ENCODE measurements around the gene RPS29. TPM values are rescaled to one million over a fixed set of nuclear protein-coding genes. Genes with fewer than 3 reads are reported as not detected.

Gene RPS29
- total and polyA plus RNA-seq, 9 of the 15 experiments (the other 6 are each of a cell fraction or from before 2014, with no cell fraction given): 1,545 to 5,012 (median 2,448) TPM

GRCh38 chr14:49594347-49595091, 8.3 kb upstream of the RPS29 start (continued):
- TF ChIP-seq, protein P1, sequence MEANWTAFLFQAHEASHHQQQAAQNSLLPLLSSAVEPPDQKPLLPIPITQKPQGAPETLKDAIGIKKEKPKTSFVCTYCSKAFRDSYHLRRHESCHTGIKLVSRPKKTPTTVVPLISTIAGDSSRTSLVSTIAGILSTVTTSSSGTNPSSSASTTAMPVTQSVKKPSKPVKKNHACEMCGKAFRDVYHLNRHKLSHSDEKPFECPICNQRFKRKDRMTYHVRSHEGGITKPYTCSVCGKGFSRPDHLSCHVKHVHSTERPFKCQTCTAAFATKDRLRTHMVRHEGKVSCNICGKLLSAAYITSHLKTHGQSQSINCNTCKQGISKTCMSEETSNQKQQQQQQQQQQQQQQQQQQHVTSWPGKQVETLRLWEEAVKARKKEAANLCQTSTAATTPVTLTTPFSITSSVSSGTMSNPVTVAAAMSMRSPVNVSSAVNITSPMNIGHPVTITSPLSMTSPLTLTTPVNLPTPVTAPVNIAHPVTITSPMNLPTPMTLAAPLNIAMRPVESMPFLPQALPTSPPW (CRISPR knock-in tag; IDR thresholded peaks at IDR 0.05): no peak
- TF ChIP-seq ZNF431 (CRISPR knock-in tag; IDR thresholded peaks at IDR 0.05): no peak
- TF ChIP-seq ZBTB34 (CRISPR knock-in tag; IDR thresholded peaks at IDR 0.05): no peak
- no peak for TF ChIP-seq TEAD1 (CRISPR knock-in tag; IDR thresholded peaks at IDR 0.05)
- TF ChIP-seq JUND (IDR thresholded peaks at IDR 0.05; ENCODE audit: borderline replicate concordance, low read depth, low read length): peak; percentile 16; the same call in 1 of the 2 replicates
- no peak; the same call in 2 of the 3 replicates for TF ChIP-seq JUND (tag; IDR thresholded peaks at IDR 0.05; ENCODE audit: borderline replicate concordance, low read depth, low read length)
- TF ChIP-seq KAT7 (CRISPR knock-in tag; IDR thresholded peaks at IDR 0.05; ENCODE audit: borderline replicate concordance): no peak
- no peak for TF ChIP-seq HSF4 (CRISPR knock-in tag; IDR thresholded peaks at IDR 0.05; ENCODE audit: borderline replicate concordance)
- TF ChIP-seq ZBTB8A (IDR thresholded peaks at IDR 0.05; ENCODE audit: partially characterized antibody): no peak
- TF ChIP-seq CREM (IDR thresholded peaks at IDR 0.05; ENCODE audit: low read depth): 0 out of 2 replicates have a peak, but pooled peaks have one; percentile 18
- TF ChIP-seq ZNF586 (CRISPR knock-in tag; conservative IDR thresholded peaks at IDR 0.05): no peak
- TF ChIP-seq, protein P2, sequence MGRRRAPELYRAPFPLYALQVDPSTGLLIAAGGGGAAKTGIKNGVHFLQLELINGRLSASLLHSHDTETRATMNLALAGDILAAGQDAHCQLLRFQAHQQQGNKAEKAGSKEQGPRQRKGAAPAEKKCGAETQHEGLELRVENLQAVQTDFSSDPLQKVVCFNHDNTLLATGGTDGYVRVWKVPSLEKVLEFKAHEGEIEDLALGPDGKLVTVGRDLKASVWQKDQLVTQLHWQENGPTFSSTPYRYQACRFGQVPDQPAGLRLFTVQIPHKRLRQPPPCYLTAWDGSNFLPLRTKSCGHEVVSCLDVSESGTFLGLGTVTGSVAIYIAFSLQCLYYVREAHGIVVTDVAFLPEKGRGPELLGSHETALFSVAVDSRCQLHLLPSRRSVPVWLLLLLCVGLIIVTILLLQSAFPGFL (CRISPR knock-in tag; IDR thresholded peaks at IDR 0.05): no peak
- TF ChIP-seq CHD2 (IDR thresholded peaks at IDR 0.05; ENCODE audit: low read depth, low read length): no peak
- TF ChIP-seq RAD21 (CRISPR knock-in tag; conservative IDR thresholded peaks at IDR 0.05 in 1 of 2, IDR thresholded peaks at IDR 0.05 in 1 of 2): no peak
- no peak for TF ChIP-seq ZNF408 (CRISPR knock-in tag; IDR thresholded peaks at IDR 0.05; ENCODE audit: low read depth)
- no peak for TF ChIP-seq SNIP1 (IDR thresholded peaks at IDR 0.05; ENCODE audit: low read depth)
- TF ChIP-seq GABPB1 (CRISPR knock-in tag; IDR thresholded peaks at IDR 0.05): no peak
- TF ChIP-seq HNRNPL (IDR thresholded peaks at IDR 0.05; ENCODE audit: low read depth, low read length): no peak
- TF ChIP-seq FOXP1 (CRISPR knock-in tag; IDR thresholded peaks at IDR 0.05): no peak
- TF ChIP-seq, protein P3, sequence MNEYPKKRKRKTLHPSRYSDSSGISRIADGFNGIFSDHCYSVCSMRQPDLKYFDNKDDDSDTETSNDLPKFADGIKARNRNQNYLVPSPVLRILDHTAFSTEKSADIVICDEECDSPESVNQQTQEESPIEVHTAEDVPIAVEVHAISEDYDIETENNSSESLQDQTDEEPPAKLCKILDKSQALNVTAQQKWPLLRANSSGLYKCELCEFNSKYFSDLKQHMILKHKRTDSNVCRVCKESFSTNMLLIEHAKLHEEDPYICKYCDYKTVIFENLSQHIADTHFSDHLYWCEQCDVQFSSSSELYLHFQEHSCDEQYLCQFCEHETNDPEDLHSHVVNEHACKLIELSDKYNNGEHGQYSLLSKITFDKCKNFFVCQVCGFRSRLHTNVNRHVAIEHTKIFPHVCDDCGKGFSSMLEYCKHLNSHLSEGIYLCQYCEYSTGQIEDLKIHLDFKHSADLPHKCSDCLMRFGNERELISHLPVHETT (CRISPR knock-in tag; conservative IDR thresholded peaks at IDR 0.05 in 1 of 2, IDR thresholded peaks at IDR 0.05 in 1 of 2): no peak
- no peak for TF ChIP-seq SPI1 (IDR thresholded peaks at IDR 0.05; ENCODE audit: borderline replicate concordance, low read depth, low read length)
- no peak for TF ChIP-seq POLR2AphosphoS2 (IDR thresholded peaks at IDR 0.05; ENCODE audit: low read length)
- peak; percentile 67; the same call in 1 of the 2 replicates for TF ChIP-seq EP300 (IDR thresholded peaks at IDR 0.05; ENCODE audit: low read length)
